GM21515 (cell line): Measurements from ENCODE around the gene C15orf62.

Source experiments
- ATAC-seq: cut with Tn5 transposase; IDR thresholded peaks from one replicate; pipeline ENCODE4 v1.9.1; 2021; ENCODE audit not compliant: unreplicated experiment

The C15orf62 gene

DNA sequence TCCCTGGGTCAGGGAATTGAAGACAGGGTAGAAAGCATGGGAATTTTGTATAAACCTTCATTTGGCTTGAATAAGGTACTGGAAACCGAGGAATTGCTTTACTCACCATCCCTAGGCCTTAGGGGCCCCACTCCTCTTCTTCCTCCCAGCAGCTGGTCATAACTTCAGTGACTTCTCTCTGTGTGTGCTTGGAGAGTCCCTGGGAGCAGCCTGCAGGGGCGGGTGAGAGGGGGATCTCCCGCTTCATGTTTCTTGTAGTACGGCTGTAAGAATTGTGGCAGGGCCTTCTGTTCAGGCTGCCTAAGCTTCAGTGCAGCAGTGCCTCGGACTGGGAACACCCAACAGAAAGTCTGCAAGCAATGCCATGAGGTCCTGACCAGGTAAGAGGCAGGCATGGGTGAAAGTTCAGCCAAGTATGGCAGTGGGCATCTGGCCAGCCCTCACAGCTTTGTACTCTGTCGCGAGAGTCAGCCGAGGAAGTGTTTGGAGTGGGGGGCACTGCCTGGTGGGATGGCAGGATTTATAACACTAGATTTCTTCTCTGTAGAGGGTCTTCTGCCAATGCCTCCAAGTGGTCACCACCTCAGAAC lies 39.2 kb downstream of the C15orf62 start:
- no peak for ATAC-seq

DNA sequence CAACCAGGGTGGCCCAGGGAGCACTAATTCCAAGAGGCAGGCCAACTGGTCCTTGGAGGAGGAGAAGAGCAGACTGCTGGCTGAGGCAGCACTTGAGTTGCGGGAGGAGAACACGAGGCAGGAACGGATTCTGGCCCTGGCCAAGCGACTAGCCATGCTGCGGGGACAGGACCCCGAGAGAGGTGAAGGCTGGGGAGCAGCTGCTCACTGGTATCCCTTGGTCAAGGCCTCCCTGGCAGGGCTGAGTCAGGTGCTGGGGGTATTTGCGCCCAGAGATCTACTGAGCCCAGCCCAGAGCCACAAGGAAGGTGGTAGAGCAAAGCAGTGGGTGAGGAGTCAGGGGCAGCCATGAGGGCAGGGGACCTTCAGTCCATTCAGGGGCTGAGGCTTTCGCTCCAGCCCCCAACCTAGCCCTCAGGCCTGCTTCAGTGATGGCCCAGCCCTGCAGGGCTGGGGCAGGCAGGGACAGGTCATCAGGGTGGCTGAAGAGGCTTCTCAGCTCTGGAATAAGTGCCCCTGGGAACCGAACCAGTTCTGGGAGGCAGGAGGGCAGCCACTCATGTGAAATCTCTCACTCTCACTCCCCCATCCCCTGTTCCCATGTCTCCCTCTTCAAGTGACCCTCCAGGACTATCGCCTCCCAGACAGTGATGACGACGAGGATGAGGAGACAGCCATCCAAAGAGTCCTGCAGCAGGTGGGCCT lies 43.1 kb downstream of the C15orf62 start:
- no peak for ATAC-seq

DNA sequence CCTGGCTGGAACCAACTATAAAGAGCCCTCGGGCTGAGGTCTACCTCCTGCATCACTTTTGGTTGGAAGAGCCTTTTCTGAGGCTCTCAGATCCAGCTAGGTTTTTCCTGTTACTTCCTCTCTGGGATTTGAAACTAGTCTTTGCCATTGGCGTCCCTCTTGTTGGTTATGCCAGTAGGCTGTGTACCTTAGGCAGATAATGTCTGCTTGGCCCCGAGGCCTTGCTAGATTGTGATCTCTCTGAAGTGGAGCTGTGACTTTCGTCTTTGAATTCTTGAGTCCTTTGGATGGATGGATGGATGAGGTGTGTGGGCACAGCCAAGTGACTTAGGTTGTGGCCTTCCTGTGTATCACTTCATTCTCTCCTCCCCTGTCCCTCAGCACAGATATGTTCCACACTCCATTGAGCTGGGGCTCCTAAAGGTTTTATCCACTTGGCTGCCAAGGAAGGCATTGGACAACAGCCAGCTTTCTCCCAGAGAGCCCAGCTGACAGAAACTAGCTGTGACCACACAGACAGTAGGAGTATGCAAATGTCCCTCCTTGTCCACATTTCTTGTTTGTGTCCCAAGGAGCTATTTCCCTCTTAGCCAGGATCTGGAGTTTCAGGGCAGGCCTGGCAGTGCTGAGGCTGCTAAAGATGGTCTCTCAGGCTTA lies 45.4 kb downstream of the C15orf62 start:
- ATAC-seq, result no peak

- ATAC-seq, result no peak
Observed at GRCh38 chr15:40819048-40819447, 49.3 kb downstream of the C15orf62 start.

- ATAC-seq, result no peak
Observed at GRCh38 chr15:40821195-40821594, 51.4 kb downstream of the C15orf62 start.
